Karpas-422 (cell line): ENCODE results near the gene SLC44A5. TPM values are rescaled to one million over a fixed set of nuclear protein-coding genes. Genes with fewer than 3 reads are reported as not detected.

Source experiments
- DNase-seq: peaks from one replicate; pipeline ENCODE4 v3.0.0-alpha.2; 2015
- H2AFZ ChIP-seq: fragments of 200-600 bp; sonication (generic); 2 replicates; pipeline ENCODE4 v1.6.1; 2014; ENCODE audit warnings: antibody characterized with exemption, low read length, mixed read lengths
- H3K27ac ChIP-seq: fragments of 200-600 bp; sonication (generic); 2 replicates; pipeline ENCODE4 v1.5.1; 2014; ENCODE audit warnings: mild to moderate bottlenecking, low read length, moderate library complexity
- H3K27me3 ChIP-seq: fragments of 200-600 bp; sonication (generic); 2 replicates; pipeline ENCODE4 v1.6.1; 2014; ENCODE audit warnings: low read length, mixed read lengths
- H3K36me3 ChIP-seq: fragments of 200-600 bp; sonication (generic); 2 replicates; pipeline ENCODE4 v1.6.1; 2014; ENCODE audit warnings: low read length, mixed read lengths; ENCODE audit not compliant: insufficient read depth
- H3K4me1 ChIP-seq: fragments of 200-600 bp; sonication (generic); 2 replicates; pipeline ENCODE4 v1.6.1; 2014; ENCODE audit warnings: mild to moderate bottlenecking, low read length, mixed read lengths
- H3K4me2 ChIP-seq: fragments of 200-600 bp; sonication (generic); 2 replicates; pipeline ENCODE4 v1.6.1; 2014; ENCODE audit warnings: low read length, low read depth, mild to moderate bottlenecking; ENCODE audit not compliant: poor library complexity, severe bottlenecking
- H3K4me3 ChIP-seq: fragments of 200-600 bp; sonication (generic); 2 replicates; pipeline ENCODE4 v1.5.1; 2014; ENCODE audit warnings: mild to moderate bottlenecking, antibody characterized with exemption, low read length, mixed read lengths
- H3K79me2 ChIP-seq: fragments of 200-600 bp; sonication (generic); 2 replicates; pipeline ENCODE4 v1.6.1; 2014; ENCODE audit warnings: mild to moderate bottlenecking, low read length, mixed read lengths
- H3K9ac ChIP-seq: fragments of 200-600 bp; sonication (generic); 2 replicates; pipeline ENCODE4 v1.6.0; 2014; ENCODE audit warnings: low read length
- H3K9me2 ChIP-seq: fragments of 200-600 bp; sonication (generic), shearing (Covaris generic); replicated peaks from 2 replicates; pipeline ENCODE4 v1.6.0; 2014; ENCODE audit warnings: mild to moderate bottlenecking, low read length, moderate library complexity; ENCODE audit not compliant: insufficient read depth
- H3K9me3 ChIP-seq: fragments of 300-700, 200-600 bp; sonication (generic); 2 replicates; pipeline ENCODE4 v1.6.1; 2014; ENCODE audit warnings: low read length, mixed read lengths
- H4K20me1 ChIP-seq: fragments of 200-600 bp; sonication (generic); 2 replicates; pipeline ENCODE4 v1.6.1; 2014; ENCODE audit warnings: mild to moderate bottlenecking, antibody characterized with exemption, low read length, low read depth; ENCODE audit not compliant: insufficient read depth
- small RNA-seq: library from RNA; depleted of rRNA; stranded (forward); fragments of <200 nt; gene quantifications from one replicate; pipeline ENCODE3, GENCODE V24; 2014
- total RNA-seq: library from RNA; depleted of rRNA; stranded (reverse); fragments of >200 nt; shearing (Covaris generic); gene quantifications from 2 replicates; pipeline ENCODE4 v1.2.3, GENCODE V29; 2014; ENCODE audit warnings: low replicate concordance; rRNA removed

The SLC44A5 gene
- total RNA-seq, 1 experiment from 2014 or later = not detected

- no peaks in the 10 kb centered on the region for H3K9me3 ChIP-seq
- no peaks in the 10 kb centered on the region for H3K27me3 ChIP-seq
- no peaks in the 10 kb centered on the region for H3K4me1 ChIP-seq
- no peak overlapping the region for H3K4me2 ChIP-seq
- H3K27ac ChIP-seq = no peak overlapping the region
- H3K36me3 ChIP-seq = no peaks in the 10 kb centered on the region
- H4K20me1 ChIP-seq = no peaks in the 10 kb centered on the region
- no peak overlapping the region for H3K4me3 ChIP-seq
- no peak overlapping the region for H3K9ac ChIP-seq
- no peak overlapping the region for H2AFZ ChIP-seq
- H3K9me2 ChIP-seq = no peaks in the 10 kb centered on the region
- H3K79me2 ChIP-seq = no peaks in the 10 kb centered on the region
- no peak for DNase-seq
Observed at GRCh38 chr1:75172556-75172955, 438.4 kb downstream of the SLC44A5 start.

- no peaks in the 10 kb centered on the region for H3K9me2 ChIP-seq
- H3K4me3 ChIP-seq = no peak overlapping the region
- H3K9me3 ChIP-seq = no peaks in the 10 kb centered on the region
- no peaks in the 10 kb centered on the region for H4K20me1 ChIP-seq
- H3K4me1 ChIP-seq = no peaks in the 10 kb centered on the region
- no peak overlapping the region for H3K4me2 ChIP-seq
- no peak overlapping the region for H2AFZ ChIP-seq
- no peak overlapping the region for H3K9ac ChIP-seq
- no peaks in the 10 kb centered on the region for H3K79me2 ChIP-seq
- H3K36me3 ChIP-seq = no peaks in the 10 kb centered on the region
- H3K27me3 ChIP-seq = no peaks in the 10 kb centered on the region
- DNase-seq = no peak
- H3K27ac ChIP-seq = no peak overlapping the region
Observed at GRCh38 chr1:75171876-75172275, 439.0 kb downstream of the SLC44A5 start.

GRCh38 chr1:75170981-75171380 lies 439.9 kb downstream of the SLC44A5 start:
- no peaks in the 10 kb centered on the region for H3K79me2 ChIP-seq
- H3K27me3 ChIP-seq = no peaks in the 10 kb centered on the region
- H4K20me1 ChIP-seq = no peaks in the 10 kb centered on the region
- DNase-seq = no peak
- no peaks in the 10 kb centered on the region for H3K9me3 ChIP-seq
- H3K4me1 ChIP-seq = no peaks in the 10 kb centered on the region
- H3K27ac ChIP-seq = no peak overlapping the region
- no peak overlapping the region for H3K9ac ChIP-seq
- no peak overlapping the region for H2AFZ ChIP-seq
- H3K4me2 ChIP-seq = no peak overlapping the region
- no peak overlapping the region for H3K4me3 ChIP-seq
- H3K36me3 ChIP-seq = no peaks in the 10 kb centered on the region
- no peaks in the 10 kb centered on the region for H3K9me2 ChIP-seq

- H3K4me3 ChIP-seq = no peak overlapping the region
- H4K20me1 ChIP-seq = no peaks in the 10 kb centered on the region
- no peak overlapping the region for H2AFZ ChIP-seq
- DNase-seq = no peak
- H3K27ac ChIP-seq = no peak overlapping the region
- H3K9me2 ChIP-seq = no peaks in the 10 kb centered on the region
- H3K9me3 ChIP-seq = no peaks in the 10 kb centered on the region
- no peaks in the 10 kb centered on the region for H3K79me2 ChIP-seq
- no peak overlapping the region for H3K4me2 ChIP-seq
- H3K36me3 ChIP-seq = no peaks in the 10 kb centered on the region
- no peaks in the 10 kb centered on the region for H3K27me3 ChIP-seq
- H3K4me1 ChIP-seq = no peaks in the 10 kb centered on the region
- no peak overlapping the region for H3K9ac ChIP-seq
Observed at GRCh38 chr1:75170011-75170410, 440.9 kb downstream of the SLC44A5 start.

- Histone ChIP-seq H3K4me1 (no peaks in the 10 kb centered on the region), H3K9me2 (no peaks in the 10 kb centered on the region), H3K27ac (no peak overlapping the region), H3K27me3 (no peaks in the 10 kb centered on the region), H3K4me2 (no peak overlapping the region), H3K9ac (no peak overlapping the region), H3K4me3 (no peak overlapping the region), H4K20me1 (no peaks in the 10 kb centered on the region), H3K79me2 (no peaks in the 10 kb centered on the region), H2AFZ (no peak overlapping the region), H3K36me3 (no peaks in the 10 kb centered on the region), H3K9me3 (no peaks in the 10 kb centered on the region)
- DNase-seq = no peak
Observed at GRCh38 chr1:75166821-75167220, 444.1 kb downstream of the SLC44A5 start.

- H3K9ac ChIP-seq = no peak overlapping the region
- H3K4me2 ChIP-seq = no peak overlapping the region
- H3K9me2 ChIP-seq = no peaks in the 10 kb centered on the region
- H3K36me3 ChIP-seq = no peaks in the 10 kb centered on the region
- H3K27me3 ChIP-seq = no peaks in the 10 kb centered on the region
- no peaks in the 10 kb centered on the region for H3K79me2 ChIP-seq
- DNase-seq = no peak
- H4K20me1 ChIP-seq = no peaks in the 10 kb centered on the region
- H3K27ac ChIP-seq = no peak overlapping the region
- H3K9me3 ChIP-seq = no peaks in the 10 kb centered on the region
- no peaks in the 10 kb centered on the region for H3K4me1 ChIP-seq
- H3K4me3 ChIP-seq = no peak overlapping the region
- H2AFZ ChIP-seq = no peak overlapping the region
Observed at GRCh38 chr1:75165264-75165663, 445.6 kb downstream of the SLC44A5 start.

GRCh38 chr1:75159154-75159553 lies 451.8 kb downstream of the SLC44A5 start:
- Histone ChIP-seq H3K4me1 (no peaks in the 10 kb centered on the region), H3K9ac (no peak overlapping the region), H3K9me3 (no peaks in the 10 kb centered on the region), H3K79me2 (no peaks in the 10 kb centered on the region), H3K36me3 (no peaks in the 10 kb centered on the region), H3K9me2 (no peaks in the 10 kb centered on the region), H3K4me3 (no peak overlapping the region), H4K20me1 (no peaks in the 10 kb centered on the region), H3K27ac (no peak overlapping the region), H3K27me3 (no peaks in the 10 kb centered on the region), H3K4me2 (no peak overlapping the region), H2AFZ (no peak overlapping the region)
- DNase-seq = no peak

Small RNA genes within 50 kb of the gene (small RNA-seq; reads per million reads assigned to genes)
- not detected for gene RNU6-503P
- gene RNU6-622P = not detected

Other genes starting within 250 kb of the SLC44A5 start
- 104 and 109 TPM in 2 replicates for gene ACADM, start 113.6 kb upstream of the SLC44A5 start, total RNA-seq
- 59.2 and 114 TPM in 2 replicates for gene RABGGTB, start 175.1 kb upstream of the SLC44A5 start, total RNA-seq
- not detected in 2 replicates for gene MSH4, start 185.8 kb upstream of the SLC44A5 start, total RNA-seq